ENCODE data around the gene FBP2. TPM values are rescaled to one million over a fixed set of nuclear protein-coding genes. Genes with fewer than 3 reads are reported as not detected.
A peak's percentile ranks its signal among the peaks of the same experiment; 100 is the strongest.

The FBP2 gene
- total and polyA plus RNA-seq, 4 donors: 0.02 to 0.88 TPM; not detected in 2

- no peak overlapping the region for H3K9ac ChIP-seq (ENCODE audit: insufficient read depth in 1 of 2, low read length in 2 of 2)
- H3K4me3 ChIP-seq: no peak overlapping the region
- no peaks in the 10 kb centered on the region for H3K27me3 ChIP-seq (ENCODE audit: control insufficient read depth in 3 of 3, insufficient read depth in 3 of 3, low read length in 2 of 3)
- DNase-seq: peak in 2 of 3 donors; percentile 9 to 19
- ATAC-seq (ENCODE audit: insufficient read depth, low FRiP score): no peak
- no peaks in the 10 kb centered on the region for H3K36me3 ChIP-seq (ENCODE audit: control insufficient read depth in 4 of 4, insufficient read depth in 4 of 4, low read length in 4 of 4)
- 0 to 28% methylated on average over 1 of the region's 1 CpG for WGBS, 2 donors
- H3K4me1 ChIP-seq (ENCODE audit: control insufficient read depth in 5 of 5, insufficient read depth in 5 of 5, low read length in 5 of 5): peaks cover 0 to 12% (median 0%) of the 10 kb centered on the region in 5 donors
- TF ChIP-seq CTCF (IDR thresholded peaks at IDR 0.05; ENCODE audit: control extremely low read depth, extremely low read depth): no peak
- no peak overlapping the region for H3K27ac ChIP-seq (ENCODE audit: low read depth in 1 of 2, low read length in 1 of 2)
- H3K9me3 ChIP-seq (ENCODE audit: control insufficient read depth in 4 of 4, insufficient read depth in 3 of 4, low read length in 3 of 4): no peaks in the 10 kb centered on the region
Observed at GRCh38 chr9:94577036-94577435, 16.6 kb downstream of the FBP2 start.

- H3K4me3 ChIP-seq: no peak overlapping the region
- H3K4me1 ChIP-seq (ENCODE audit: control insufficient read depth in 5 of 5, insufficient read depth in 5 of 5, low read length in 5 of 5): peaks cover 0 to 12% (median 0%) of the 10 kb centered on the region in 5 donors
- no peak overlapping the region for H3K27ac ChIP-seq (ENCODE audit: low read depth in 1 of 2, low read length in 1 of 2)
- H3K9ac ChIP-seq (ENCODE audit: insufficient read depth in 1 of 2, low read length in 2 of 2): no peak overlapping the region
- WGBS, 2 donors: 72 to 76% methylated on average over 2 of the region's 2 CpGs
- no peaks in the 10 kb centered on the region for H3K9me3 ChIP-seq (ENCODE audit: control insufficient read depth in 4 of 4, insufficient read depth in 3 of 4, low read length in 3 of 4)
- DNase-seq: no peak
- TF ChIP-seq CTCF (IDR thresholded peaks at IDR 0.05; ENCODE audit: control extremely low read depth, extremely low read depth): no peak
- ATAC-seq (ENCODE audit: insufficient read depth, low FRiP score): no peak
- H3K27me3 ChIP-seq (ENCODE audit: control insufficient read depth in 3 of 3, insufficient read depth in 3 of 3, low read length in 2 of 3): no peaks in the 10 kb centered on the region
- no peaks in the 10 kb centered on the region for H3K36me3 ChIP-seq (ENCODE audit: control insufficient read depth in 4 of 4, insufficient read depth in 4 of 4, low read length in 4 of 4)
Observed at GRCh38 chr9:94576131-94576530, 17.5 kb downstream of the FBP2 start.

- H3K27me3 ChIP-seq (ENCODE audit: control insufficient read depth in 3 of 3, insufficient read depth in 3 of 3, low read length in 2 of 3): no peaks in the 10 kb centered on the region
- H3K4me1 ChIP-seq (ENCODE audit: control insufficient read depth in 5 of 5, insufficient read depth in 5 of 5, low read length in 5 of 5): peaks cover 0 to 8% (median 0%) of the 10 kb centered on the region in 5 donors
- ATAC-seq (ENCODE audit: insufficient read depth, low FRiP score): no peak
- no peak overlapping the region for H3K9ac ChIP-seq (ENCODE audit: insufficient read depth in 1 of 2, low read length in 2 of 2)
- no peak for TF ChIP-seq CTCF (IDR thresholded peaks at IDR 0.05; ENCODE audit: control extremely low read depth, extremely low read depth)
- H3K36me3 ChIP-seq (ENCODE audit: control insufficient read depth in 4 of 4, insufficient read depth in 4 of 4, low read length in 4 of 4): no peaks in the 10 kb centered on the region
- no peak overlapping the region for H3K27ac ChIP-seq (ENCODE audit: low read depth in 1 of 2, low read length in 1 of 2)
- H3K4me3 ChIP-seq: no peak overlapping the region
- no peaks in the 10 kb centered on the region for H3K9me3 ChIP-seq (ENCODE audit: control insufficient read depth in 4 of 4, insufficient read depth in 3 of 4, low read length in 3 of 4)
- 93 to 94% methylated on average over 17 of the region's 17 CpGs for WGBS, 2 donors
- DNase-seq: no peak
Observed at GRCh38 chr9:94568972-94569712, 24.5 kb downstream of the FBP2 start.
